GM21825 (cell line): ENCODE data around the gene PNPLA4.

ENCODE experiments used
- ATAC-seq: cut with Tn5 transposase; IDR thresholded peaks from one replicate; pipeline ENCODE4 v1.9.1; 2021; ENCODE audit warnings: mild to moderate bottlenecking, moderate library complexity; ENCODE audit not compliant: unreplicated experiment

The PNPLA4 gene

GRCh38 chrX:7927259-7928167 lies at the start of gene PNPLA4:
TSS of gene PNPLA4 (minus strand) at chrX:7927413. CDS start at chrX:7926119, 1,294 bp downstream.
- peak; percentile 94 for ATAC-seq

GRCh38 chrX:7972586-7972985 lies 45.4 kb upstream of the PNPLA4 start:
- ATAC-seq, result no peak

GRCh38 chrX:7970428-7970827 lies 43.2 kb upstream of the PNPLA4 start:
- no peak for ATAC-seq

GRCh38 chrX:7965436-7965835 lies 38.2 kb upstream of the PNPLA4 start:
- no peak for ATAC-seq

GRCh38 chrX:7960246-7960645 lies 33.0 kb upstream of the PNPLA4 start:
- no peak for ATAC-seq

- no peak for ATAC-seq
Measured at GRCh38 chrX:7953446-7953845, 26.2 kb upstream of the PNPLA4 start.

GRCh38 chrX:7950865-7951264 lies 23.7 kb upstream of the PNPLA4 start:
- ATAC-seq, result peak; percentile 98

GRCh38 chrX:7948483-7948882 lies 21.3 kb upstream of the PNPLA4 start:
- ATAC-seq, result no peak

GRCh38 chrX:7946960-7947359 lies 19.7 kb upstream of the PNPLA4 start:
- ATAC-seq, result no peak

GRCh38 chrX:7943600-7944245 lies 16.5 kb upstream of the PNPLA4 start:
- no peak for ATAC-seq

GRCh38 chrX:7941390-7942042 lies 14.3 kb upstream of the PNPLA4 start:
- no peak for ATAC-seq

- no peak for ATAC-seq
Measured at GRCh38 chrX:7934026-7934425, 6.8 kb upstream of the PNPLA4 start.

GRCh38 chrX:7926914-7927258 lies 327 bp downstream of the PNPLA4 start:
- ATAC-seq, result no peak

GRCh38 chrX:7926501-7926900 lies 712 bp downstream of the PNPLA4 start:
- ATAC-seq, result no peak

GRCh38 chrX:7925867-7926472 lies 1.2 kb downstream of the PNPLA4 start:
- ATAC-seq, result peak; percentile 36

GRCh38 chrX:7921750-7922149 lies 5.5 kb downstream of the PNPLA4 start:
- no peak for ATAC-seq

- no peak for ATAC-seq
Measured at GRCh38 chrX:7908821-7909220, 18.4 kb downstream of the PNPLA4 start.

- ATAC-seq, result no peak
Measured at GRCh38 chrX:7904562-7904961, 22.7 kb downstream of the PNPLA4 start.

GRCh38 chrX:7891928-7892327 lies 35.3 kb downstream of the PNPLA4 start:
- ATAC-seq, result no peak

- no peak for ATAC-seq
Measured at GRCh38 chrX:7889680-7890079, 37.5 kb downstream of the PNPLA4 start.

- ATAC-seq, result no peak
Measured at GRCh38 chrX:7889135-7889534, 38.1 kb downstream of the PNPLA4 start.
